Bronchial smooth muscle cell (primary cell): Measurements from ENCODE around the gene OR4K1. TPM values are rescaled to one million over a fixed set of nuclear protein-coding genes. Genes with fewer than 3 reads are reported as not detected.

Source experiments
- total RNA-seq: library from RNA; depleted of rRNA; stranded (reverse); fragments of >200 nt; gene quantifications from 2 replicates; pipeline ENCODE4 v1.2.1, GENCODE V29; 2014

OR4K1 gene
- not detected in 2 replicates for total RNA-seq

DNA sequence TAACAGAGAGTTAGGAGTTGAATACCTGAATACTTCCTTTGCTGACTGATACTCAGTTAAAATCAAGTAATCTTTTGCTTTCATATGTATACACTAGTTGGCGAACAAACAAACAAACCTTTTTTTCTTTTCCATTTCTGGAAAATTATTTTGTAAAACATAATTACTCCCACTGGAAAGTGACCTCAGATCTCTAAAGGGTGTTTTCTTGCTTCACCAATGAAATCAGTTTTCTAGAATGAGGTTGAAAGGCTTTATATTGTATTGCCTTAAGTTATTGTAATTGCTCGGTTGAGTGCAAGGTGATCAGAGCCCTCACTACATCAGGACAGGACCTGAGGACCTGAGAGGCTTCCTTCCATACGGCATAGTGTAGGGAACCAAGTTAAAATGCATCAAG, at the start of gene OR4K1:
OR4K1 (plus strand) TSS at position 301 of the 400 bp plus-strand sequence. CDS start 4,750 bp downstream, outside the sequence.

DNA sequence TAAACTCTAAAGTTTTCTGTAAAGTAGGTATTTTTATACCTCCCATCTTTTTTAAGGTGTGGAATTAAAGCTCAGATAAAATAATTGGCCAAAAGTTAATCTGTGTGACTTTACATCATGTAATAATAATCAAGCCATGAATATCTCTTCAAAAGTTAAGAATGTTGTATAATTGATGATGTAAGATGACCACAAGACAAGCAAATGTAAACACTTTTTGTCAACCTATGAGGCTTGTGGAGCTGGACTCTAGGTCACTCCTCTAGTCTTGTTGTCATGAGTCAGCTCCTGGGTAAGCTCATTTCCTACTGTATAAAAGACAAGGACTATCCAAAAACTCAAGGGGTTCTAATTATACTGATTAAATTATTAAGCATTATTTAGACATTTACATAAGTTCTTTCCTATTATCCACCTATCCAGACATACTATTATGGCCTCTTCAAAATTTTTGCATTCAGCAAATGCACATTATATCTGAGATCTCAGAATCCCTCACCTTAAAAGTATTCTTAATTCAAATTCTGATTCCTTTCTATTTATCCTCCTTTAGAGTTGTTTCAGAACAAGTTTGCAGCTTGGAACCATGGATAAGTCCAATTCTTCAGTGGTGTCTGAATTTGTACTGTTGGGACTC, 10.6 kb upstream of the OR4K1 start, which contains the start of gene OR4K5:
OR4K5 (plus strand) TSS at position 587 of the 637 bp plus-strand sequence; CDS start at position 587, 0 bp downstream.

GRCh38 chr14:19975291-19975690, 44.6 kb downstream of the OR4K1 start, which contains the start of gene OR4K15:
OR4K15 (plus strand) TSS chr14:19975591; CDS start chr14:19975591, 0 bp downstream.

Other genes starting within 250 kb of the OR4K1 start
- gene OR11H2, start 217.0 kb upstream of the OR4K1 start, total RNA-seq, result not detected in 2 replicates
- gene OR4Q3, start 187.3 kb upstream of the OR4K1 start, total RNA-seq, result not detected in 2 replicates
- gene OR4M1, start 157.4 kb upstream of the OR4K1 start, total RNA-seq, result not detected in 2 replicates
- gene OR4N2, start 127.1 kb upstream of the OR4K1 start, total RNA-seq, result not detected in 2 replicates
- gene OR4K2, start 55.8 kb upstream of the OR4K1 start, total RNA-seq, result not detected in 2 replicates
- gene OR4K5, start 10.3 kb upstream of the OR4K1 start, total RNA-seq, result not detected in 2 replicates
- not detected in 2 replicates for gene OR4K15, start 44.7 kb downstream of the OR4K1 start, total RNA-seq
- gene OR4Q2, start 71.2 kb downstream of the OR4K1 start, total RNA-seq, result not detected in 2 replicates
- gene OR4K14, start 88.4 kb downstream of the OR4K1 start, total RNA-seq, result not detected in 2 replicates
- under 0.01 TPM in 1 of 2 replicates, not detected in the other for gene OR4K13, start 105.1 kb downstream of the OR4K1 start, total RNA-seq
- gene OR4L1, start 129.1 kb downstream of the OR4K1 start, total RNA-seq, result not detected in 2 replicates
- gene OR4K17, start 179.8 kb downstream of the OR4K1 start, total RNA-seq, result not detected in 2 replicates
- not detected in 2 replicates for gene OR4N5, start 207.9 kb downstream of the OR4K1 start, total RNA-seq